HCT116 (cell line): ENCODE data around the gene FAM222B. TPM values are rescaled to one million over a fixed set of nuclear protein-coding genes. Genes with fewer than 3 reads are reported as not detected.

ENCODE experiments used
- ATAC-seq: fragments of 200-7000 bp; cut with Tn5 transposase; 2 replicates; pipeline ENCODE4 v1.9.1; 2020; ENCODE audit warnings: mild to moderate bottlenecking, moderate library complexity
- BruUV-seq: library from RNA; stranded (reverse); fragments of 400-500 nt; replicated peaks from 2 replicates; lab custom pipeline; 2021; lab: Mats Ljungman, UMichigan
- CTCF ChIA-PET: fragments of 300-600 bp; sonication (Branson Sonifier 250); formaldehyde crosslinking; loops from one replicate; lab custom pipeline; 2021; ENCODE audit warnings: antibody characterized with exemption; lab: Charles Lee
- POLR2A ChIA-PET: fragments of 300-600, 350-600 bp; sonication (Branson Sonifier 250); formaldehyde crosslinking; loops from one replicate; lab custom pipeline; 2021; ENCODE audit warnings: antibody characterized with exemption; lab: Charles Lee
- RAD21 ChIA-PET, 2 experiments: fragments of 300-600 bp; sonication (Branson Sonifier 250); formaldehyde crosslinking; loops; one replicate each; lab custom pipeline; 2023; ENCODE audit warnings: low total read pairs in 2 of 2; ENCODE audit not compliant: uncharacterized antibody in 2 of 2, unreplicated experiment in 2 of 2, low non-redundant PET in 1 of 2; lab: Charles Lee
- DNase-seq: peaks from one replicate; pipeline ENCODE4 v3.0.0-alpha.2; 2010; ENCODE audit warnings: low read depth, low spot score
- H2AFZ ChIP-seq: fragments of 200-600 bp; shearing (Covaris generic), sonication (generic); 2 replicates; pipeline ENCODE4 v1.6.1; 2017; ENCODE audit warnings: low read depth, mixed run types, mixed read lengths, antibody characterized with exemption, low read length; ENCODE audit not compliant: poor library complexity, severe bottlenecking
- H3K27ac ChIP-seq: 2 replicates; pipeline ENCODE4 v1.5.1; 2012; ENCODE audit warnings: low read depth, low read length
- H3K27me3 ChIP-seq: fragments of 200-600 bp; sonication (generic); 2 replicates; pipeline ENCODE4 v1.6.1; 2016; ENCODE audit warnings: mixed run types, low read length, mixed read lengths; ENCODE audit not compliant: insufficient read depth
- H3K36me3 ChIP-seq, 2 experiments: fragments of 200-500 bp in 1 of 2; fragments of 200-600 bp in 1 of 2; sonication (Bioruptor generic) in 1 of 2; sonication (generic) in 1 of 2; 2 replicates each; pipeline versions ENCODE4 v1.5.1 to v1.6.1; 2014 to 2016; ENCODE audit warnings: low read length in 2 of 2, inconsistent platforms in 1 of 2, mixed read lengths in 1 of 2, mixed run types in 1 of 2; ENCODE audit not compliant: insufficient read depth in 2 of 2, control insufficient read depth in 1 of 2
- H3K4me1 ChIP-seq, 2 experiments: fragments of 200-600 bp in 1 of 2; sonication (generic) in 1 of 2; 2 replicates each; pipeline versions ENCODE4 v1.5.1 to v1.6.1; 2012 to 2017; ENCODE audit warnings: low read length in 2 of 2, inconsistent platforms in 1 of 2, mild to moderate bottlenecking in 1 of 2, mixed read lengths in 1 of 2, mixed run types in 1 of 2, moderate library complexity in 1 of 2; ENCODE audit not compliant: insufficient read depth in 2 of 2, control insufficient read depth in 1 of 2
- H3K4me2 ChIP-seq: fragments of 200-600 bp; sonication (generic); 2 replicates; pipeline ENCODE4 v1.6.1; 2017; ENCODE audit warnings: mixed run types, low read length, mixed read lengths
- H3K4me3 ChIP-seq, 2 experiments: fragments of 200-600 bp in 1 of 2; sonication (generic) in 1 of 2; replicated peaks in 1 of 2; 2 replicates each; pipeline ENCODE4 v1.5.1; 2011 to 2016; ENCODE audit warnings: low read length in 2 of 2, control low read depth in 1 of 2, low read depth in 1 of 2, mild to moderate bottlenecking in 1 of 2, mixed read lengths in 1 of 2, mixed run types in 1 of 2
- H3K79me2 ChIP-seq: fragments of 200-600 bp; sonication (generic); 2 replicates; pipeline ENCODE4 v1.6.1; 2017; ENCODE audit warnings: mild to moderate bottlenecking, mixed run types, low read length, moderate library complexity, mixed read lengths; ENCODE audit not compliant: insufficient read depth
- H3K9ac ChIP-seq: fragments of 200-600 bp; sonication (generic); 2 replicates; pipeline ENCODE4 v1.6.1; 2016; ENCODE audit warnings: low read length, mixed read lengths
- H3K9me2 ChIP-seq: fragments of 200-600 bp; sonication (generic), shearing (Covaris generic); 2 replicates; pipeline ENCODE4 v1.6.1; 2017; ENCODE audit warnings: mixed run types, mild to moderate bottlenecking, moderate library complexity; ENCODE audit not compliant: insufficient read depth
- H3K9me3 ChIP-seq, 2 experiments: fragments of 200-500 bp in 1 of 2; fragments of 200-600 bp in 1 of 2; sonication (Bioruptor generic) in 1 of 2; sonication (generic) in 1 of 2; 2 replicates each; pipeline ENCODE4 v1.6.1; 2014 to 2017; ENCODE audit warnings: low read length in 2 of 2, mixed read lengths in 2 of 2, inconsistent platforms in 1 of 2, low read depth in 1 of 2, mild to moderate bottlenecking in 1 of 2, mixed run types in 1 of 2, moderate library complexity in 1 of 2; ENCODE audit not compliant: control insufficient read depth in 1 of 2, insufficient read depth in 1 of 2
- H4K20me1 ChIP-seq: fragments of 200-600 bp; sonication (generic), shearing (Covaris generic); 2 replicates; pipeline ENCODE4 v1.6.1; 2017; ENCODE audit warnings: mixed run types, mild to moderate bottlenecking, moderate library complexity; ENCODE audit not compliant: insufficient read depth
- EZH2 ChIP-seq: fragments of 200-600 bp; sonication (generic); IDR thresholded peaks from 2 replicates; pipeline ENCODE4 v1.6.1; 2017; ENCODE audit warnings: antibody characterized with exemption, mixed run types
- intact Hi-C: fragments of 100-400 bp; cut with micrococcal nuclease; formaldehyde crosslinking; loops from 2 replicates; pipeline ENCODE4 v1.10.0; 2022
- total RNA-seq: library from RNA; stranded (reverse); gene quantifications from one replicate; pipeline ENCODE4 v1.2.1, GENCODE V29; 2021; ENCODE audit not compliant: unreplicated experiment
- TF ChIP-seq, protein P1 (sequence below), 3 experiments: fragments of 200-600 bp in 1 of 3; sonication (generic) in 1 of 3; IDR thresholded peaks in 2 of 3; conservative IDR thresholded peaks in 1 of 3; 2 replicates each; pipeline ENCODE4 v1.5.1; 2012 to 2017; ENCODE audit warnings: low read depth in 2 of 3, low read length in 2 of 3, antibody characterized with exemption in 1 of 3, borderline replicate concordance in 1 of 3, control low read depth in 1 of 3, mild to moderate bottlenecking in 1 of 3, mixed read lengths in 1 of 3, mixed run types in 1 of 3, moderate library complexity in 1 of 3; ENCODE audit not compliant: insufficient read depth in 1 of 3

The FAM222B gene
- total RNA-seq, 1 experiment from 2014 or later: 22.7 TPM

DNA sequence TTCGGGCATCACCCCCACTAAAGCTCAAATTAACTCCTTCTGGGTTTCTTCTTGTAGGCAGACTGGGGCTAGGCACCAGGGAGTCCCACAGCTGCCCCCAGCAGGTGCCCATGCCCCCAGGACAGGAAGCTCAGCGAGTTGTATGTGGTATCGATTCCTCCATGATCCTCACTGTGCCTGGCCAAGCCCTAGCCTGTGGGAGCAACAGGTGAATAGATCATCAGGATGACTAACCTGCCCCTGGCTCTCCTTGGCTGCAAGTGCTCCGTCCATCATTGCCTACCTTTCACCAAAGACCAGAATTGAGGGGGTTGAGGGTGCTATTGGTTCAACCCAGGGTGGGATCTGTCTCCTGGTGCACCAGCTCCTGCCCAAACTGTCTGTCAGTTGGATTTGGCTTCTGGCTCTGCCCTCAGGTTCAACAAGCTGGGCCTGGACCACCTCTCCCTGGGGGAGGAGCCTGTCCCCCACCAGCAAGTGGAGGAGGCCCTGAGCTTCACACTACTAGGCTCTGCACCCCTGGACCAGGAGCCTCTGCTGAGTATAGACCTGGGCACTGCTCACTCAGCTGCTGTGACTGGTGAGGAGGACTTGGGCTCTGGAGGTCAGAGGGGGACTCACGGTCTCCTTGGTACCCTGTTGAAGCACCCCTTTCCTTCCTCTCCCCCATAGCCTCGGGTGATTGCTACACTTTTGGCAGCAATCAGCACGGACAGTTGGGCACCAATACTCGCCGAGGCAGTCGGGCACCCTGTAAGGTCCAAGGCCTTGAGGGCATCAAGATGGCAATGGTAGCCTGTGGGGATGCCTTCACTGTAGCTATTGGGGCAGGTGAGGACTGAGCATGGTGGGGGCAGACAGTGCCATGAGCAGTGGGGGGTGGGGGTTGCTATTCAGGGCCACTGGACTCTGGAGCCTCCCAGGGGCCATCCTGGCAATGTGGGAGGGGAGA lies 101.9 kb downstream of the FAM222B start:
- Histone ChIP-seq H3K4me2 (no peak overlapping the region), H2AFZ (no peak overlapping the region), H3K27me3 (no peaks in the 10 kb centered on the region), H3K9ac (no peak overlapping the region), H4K20me1 (no peaks in the 10 kb centered on the region; the same call in 1 of the 2 replicates), H3K36me3 (peaks cover 0 to 5% of the 10 kb centered on the region in 2 experiments; a peak in 2 of 4 replicates), H3K4me3 (no peak overlapping the region), H3K79me2 (peaks cover 16% of the 10 kb centered on the region), H3K9me2 (no peaks in the 10 kb centered on the region), H3K9me3 (no peaks in the 10 kb centered on the region), H3K27ac (no peak overlapping the region; the same call in 1 of the 2 replicates), H3K4me1 (peaks cover 15 to 36% of the 10 kb centered on the region in 2 experiments)
- CTCF ChIA-PET: interaction anchor here (0.7 kb wide), 1 partner anchor 13 kb away, joined by 4 read pairs; no protein-coding TSS in a partner anchor
- intact Hi-C loops: no loop called here
- POLR2A ChIA-PET: interaction anchor here (1.1 to 1.6 kb wide), 3 partner anchors 12 to 14 kb away, joined by 4 read pairs; partner anchors contain the start of gene NEK8
- ATAC-seq (no peak), DNase-seq (no peak)
- BruUV-seq: no TSS peak
- TF ChIP-seq, protein P1, sequence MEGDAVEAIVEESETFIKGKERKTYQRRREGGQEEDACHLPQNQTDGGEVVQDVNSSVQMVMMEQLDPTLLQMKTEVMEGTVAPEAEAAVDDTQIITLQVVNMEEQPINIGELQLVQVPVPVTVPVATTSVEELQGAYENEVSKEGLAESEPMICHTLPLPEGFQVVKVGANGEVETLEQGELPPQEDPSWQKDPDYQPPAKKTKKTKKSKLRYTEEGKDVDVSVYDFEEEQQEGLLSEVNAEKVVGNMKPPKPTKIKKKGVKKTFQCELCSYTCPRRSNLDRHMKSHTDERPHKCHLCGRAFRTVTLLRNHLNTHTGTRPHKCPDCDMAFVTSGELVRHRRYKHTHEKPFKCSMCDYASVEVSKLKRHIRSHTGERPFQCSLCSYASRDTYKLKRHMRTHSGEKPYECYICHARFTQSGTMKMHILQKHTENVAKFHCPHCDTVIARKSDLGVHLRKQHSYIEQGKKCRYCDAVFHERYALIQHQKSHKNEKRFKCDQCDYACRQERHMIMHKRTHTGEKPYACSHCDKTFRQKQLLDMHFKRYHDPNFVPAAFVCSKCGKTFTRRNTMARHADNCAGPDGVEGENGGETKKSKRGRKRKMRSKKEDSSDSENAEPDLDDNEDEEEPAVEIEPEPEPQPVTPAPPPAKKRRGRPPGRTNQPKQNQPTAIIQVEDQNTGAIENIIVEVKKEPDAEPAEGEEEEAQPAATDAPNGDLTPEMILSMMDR (IDR thresholded peaks at IDR 0.05 in 2 of 3, conservative IDR thresholded peaks at IDR 0.05 in 1 of 3; ENCODE audit: borderline replicate concordance in 1 of 3, insufficient read depth in 1 of 3, low read depth in 2 of 3, low read length in 2 of 3): no peak
- no peak for TF ChIP-seq EZH2
- RAD21 ChIA-PET: no interaction called here
